Bronchus fibroblast of lung (primary cell): ENCODE measurements around the gene GABRR1. TPM values are rescaled to one million over a fixed set of nuclear protein-coding genes. Genes with fewer than 3 reads are reported as not detected.

Experiments used
- total RNA-seq: library from RNA; depleted of rRNA; stranded (reverse); fragments of >200 nt; gene quantifications from 2 replicates; pipeline ENCODE4 v1.2.3, GENCODE V29; 2015

GABRR1 gene
- total RNA-seq, result not detected in 2 replicates

GRCh38 chr6:89217299-89217910, at the start of gene GABRR1:
GABRR1 (minus strand) TSS chr6:89217358; CDS start chr6:89217322, 36 bp downstream.

GRCh38 chr6:89145956-89146717, 71.0 kb downstream of the GABRR1 start, which contains the start of gene PM20D2:
PM20D2 (plus strand) TSS chr6:89146055; CDS start chr6:89146145, 90 bp downstream.

Other genes starting within 250 kb of the GABRR1 start
- 32.1 and 42.7 TPM in 2 replicates for gene PNRC1, start 136.6 kb downstream of the GABRR1 start, total RNA-seq
- gene SRSF12, start 99.3 kb downstream of the GABRR1 start, total RNA-seq, result 0.34 and 0.45 TPM in 2 replicates
- gene PM20D2, start 71.3 kb downstream of the GABRR1 start, total RNA-seq, result 12.0 and 17.0 TPM in 2 replicates
- 0.34 TPM in 1 of 2 replicates, not detected in the other for gene GABRR2, start 97.9 kb upstream of the GABRR1 start, total RNA-seq
- 26.5 and 29.3 TPM in 2 replicates for gene UBE2J1, start 135.4 kb upstream of the GABRR1 start, total RNA-seq
- under 0.01 and 0.17 TPM in 2 replicates for gene RRAGD, start 194.9 kb upstream of the GABRR1 start, total RNA-seq
- 0.59 and 0.84 TPM in 2 replicates for gene ANKRD6, start 215.8 kb upstream of the GABRR1 start, total RNA-seq